ENCODE measurements around the gene C5orf46. TPM values are rescaled to one million over a fixed set of nuclear protein-coding genes. Genes with fewer than 3 reads are reported as not detected.

Gene C5orf46
- total and polyA plus RNA-seq, 2 of the 4 experiments (the other 2 are of a cell fraction), result 1.3 TPM; not detected in 1

GRCh38 chr5:147904110-147904509 is 2.2 kb downstream of the C5orf46 start:
- Histone ChIP-seq H3K27me3 (ENCODE audit: control insufficient read depth, insufficient read depth, low read length) (no peaks in the 10 kb centered on the region), H2BK15ac (ENCODE audit: low read depth, low read length) (no peak overlapping the region), H3K27ac (ENCODE audit: insufficient read depth, low read length) (no peak overlapping the region), H4K8ac (ENCODE audit: low read depth in 2 of 2, low read length in 2 of 2) (no peak overlapping the region), H2BK120ac (ENCODE audit: low read depth, low read length) (no peak overlapping the region), H3K14ac (replicated peaks; ENCODE audit: low read depth, low read length) (no peak overlapping the region), H3K4me2 (ENCODE audit: low read depth, low read length) (no peak overlapping the region), H3K4ac (ENCODE audit: low read depth, low read length) (no peak overlapping the region), H3K56ac (ENCODE audit: extremely low read depth, insufficient read depth, low read length) (no peak overlapping the region), H3K36me3 (ENCODE audit: control insufficient read depth, insufficient read depth, low read length) (no peaks in the 10 kb centered on the region), H2AFZ (replicated peaks; ENCODE audit: low read length, poor library complexity) (no peak overlapping the region), H3K4me1 (ENCODE audit: control insufficient read depth, insufficient read depth, low read length) (peaks cover 5% of the 10 kb centered on the region), H2BK20ac (ENCODE audit: low read depth, low read length) (no peak overlapping the region), H3K4me3 (ENCODE audit: insufficient read depth, low read depth, low read length) (no peak overlapping the region), H3K9me1 (ENCODE audit: insufficient read depth, low read length) (peaks cover 3% of the 10 kb centered on the region; the same call in 1 of the 2 replicates), H4K91ac (ENCODE audit: insufficient read depth, low read depth, low read length) (no peak overlapping the region), H3K9ac (ENCODE audit: low read depth, low read length) (no peak overlapping the region), H3K18ac (ENCODE audit: low read depth, low read length) (no peak overlapping the region), H3K79me1 (ENCODE audit: low read depth in 1 of 2, low read length in 2 of 2) (no peaks in the 10 kb centered on the region), H2AK9ac (replicated peaks; ENCODE audit: low read depth, low read length, poor library complexity) (no peak overlapping the region), H2BK5ac (ENCODE audit: low read depth, low read length, poor library complexity, severe bottlenecking) (no peak overlapping the region), H3K23ac (ENCODE audit: low read depth, low read length) (no peak overlapping the region), H2AK5ac (ENCODE audit: low read depth, low read length) (no peak overlapping the region), H4K20me1 (ENCODE audit: insufficient read depth, low read length) (no peaks in the 10 kb centered on the region), H4K5ac (ENCODE audit: low read depth, low read length) (no peak overlapping the region), H3K9me3 (ENCODE audit: control insufficient read depth, insufficient read depth, low read length) (no peaks in the 10 kb centered on the region)
- ATAC-seq (ENCODE audit: low read depth) (no peak), DNase-seq (no peak)
- dilution Hi-C loops (cut with HindIII; ENCODE audit: low sequenced_read_pairs, unreplicated experiment), result no loop called here
- in situ Hi-C loops (cut with MboI; ENCODE audit: low sequenced_read_pairs), result no loop called here
- CTCF ChIA-PET, result no interaction called here
- TF ChIP-seq USF2 (IDR thresholded peaks at IDR 0.05; ENCODE audit: low read depth, low read length) (no peak), RCOR1 (IDR thresholded peaks at IDR 0.05; ENCODE audit: insufficient replicate concordance, low read length) (no peak), FOS (IDR thresholded peaks at IDR 0.05; ENCODE audit: low read depth, low read length) (no peak), MAZ (IDR thresholded peaks at IDR 0.05; ENCODE audit: borderline replicate concordance, low read depth, low read length) (no peak), CHD1 (IDR thresholded peaks at IDR 0.05; ENCODE audit: low read depth, low read length) (no peak), BHLHE40 (IDR thresholded peaks at IDR 0.05; ENCODE audit: low read depth, low read length) (no peak), CTCF (conservative IDR thresholded peaks at IDR 0.05; ENCODE audit: low read depth, low read length) (no peak), POLR2A (IDR thresholded peaks at IDR 0.05; ENCODE audit: low read depth, low read length) (no peak), RAD21 (IDR thresholded peaks at IDR 0.05; ENCODE audit: low read length) (no peak), NFE2L2 (IDR thresholded peaks at IDR 0.05; ENCODE audit: low read depth, low read length) (no peak), ELK1 (IDR thresholded peaks at IDR 0.05; ENCODE audit: borderline replicate concordance, low read depth, low read length) (no peak), MXI1 (IDR thresholded peaks at IDR 0.05; ENCODE audit: borderline replicate concordance, low read depth, low read length) (no peak), RFX5 (IDR thresholded peaks at IDR 0.05; ENCODE audit: low read depth, low read length) (no peak), CEBPB (IDR thresholded peaks at IDR 0.05; ENCODE audit: low read depth, low read length) (no peak), SMC3 (IDR thresholded peaks at IDR 0.05; ENCODE audit: low read depth, low read length) (no peak), MAFK (IDR thresholded peaks at IDR 0.05; ENCODE audit: low read depth, low read length) (no peak)
- intact Hi-C loops (cut with micrococcal nuclease), result no loop called here
- POLR2A ChIA-PET (ENCODE audit: unreplicated experiment), result no interaction called here
- no TSS peak for BruUV-seq (replicated peaks)
- 50% methylated on average over 2 of the region's 4 CpGs; no CpG with 5 or more reads in 1 of the 2 experiments for WGBS, 2 experiments (ENCODE audit: extremely low coverage in 2 of 2, insufficient read length in 1 of 2)

Data from IMR-90 (cell line).